ENCODE data around the gene WBP2.

The WBP2 gene

DNA sequence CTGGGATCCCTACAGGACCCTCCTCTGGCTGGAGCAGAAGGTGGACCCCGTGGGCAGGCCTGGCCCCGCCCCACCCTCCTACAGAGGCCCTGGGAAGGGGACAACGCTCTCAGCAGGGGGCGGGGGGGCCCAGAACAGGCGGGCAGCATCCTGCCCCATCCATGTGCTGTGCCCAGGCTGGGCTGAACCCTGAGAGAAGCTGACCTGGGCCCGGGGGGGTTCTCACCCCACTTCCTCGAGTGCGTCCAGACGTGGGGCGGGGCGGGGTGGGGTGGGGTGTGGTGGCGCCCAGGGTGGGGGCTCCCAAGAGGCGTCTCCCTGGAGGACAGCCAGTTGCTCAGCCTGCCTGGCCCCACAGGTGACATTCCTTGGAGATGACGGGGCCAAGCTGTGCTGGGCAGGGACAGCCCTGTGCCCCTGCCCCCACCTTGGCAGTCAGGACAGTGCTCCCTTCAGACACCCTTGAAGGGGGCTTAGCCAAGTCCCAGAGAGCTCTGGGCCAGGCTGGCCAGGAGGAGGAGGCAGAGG lies 10.5 kb downstream of the WBP2 start:
- no peak for DNase-seq (ENCODE audit: low read depth)

DNA sequence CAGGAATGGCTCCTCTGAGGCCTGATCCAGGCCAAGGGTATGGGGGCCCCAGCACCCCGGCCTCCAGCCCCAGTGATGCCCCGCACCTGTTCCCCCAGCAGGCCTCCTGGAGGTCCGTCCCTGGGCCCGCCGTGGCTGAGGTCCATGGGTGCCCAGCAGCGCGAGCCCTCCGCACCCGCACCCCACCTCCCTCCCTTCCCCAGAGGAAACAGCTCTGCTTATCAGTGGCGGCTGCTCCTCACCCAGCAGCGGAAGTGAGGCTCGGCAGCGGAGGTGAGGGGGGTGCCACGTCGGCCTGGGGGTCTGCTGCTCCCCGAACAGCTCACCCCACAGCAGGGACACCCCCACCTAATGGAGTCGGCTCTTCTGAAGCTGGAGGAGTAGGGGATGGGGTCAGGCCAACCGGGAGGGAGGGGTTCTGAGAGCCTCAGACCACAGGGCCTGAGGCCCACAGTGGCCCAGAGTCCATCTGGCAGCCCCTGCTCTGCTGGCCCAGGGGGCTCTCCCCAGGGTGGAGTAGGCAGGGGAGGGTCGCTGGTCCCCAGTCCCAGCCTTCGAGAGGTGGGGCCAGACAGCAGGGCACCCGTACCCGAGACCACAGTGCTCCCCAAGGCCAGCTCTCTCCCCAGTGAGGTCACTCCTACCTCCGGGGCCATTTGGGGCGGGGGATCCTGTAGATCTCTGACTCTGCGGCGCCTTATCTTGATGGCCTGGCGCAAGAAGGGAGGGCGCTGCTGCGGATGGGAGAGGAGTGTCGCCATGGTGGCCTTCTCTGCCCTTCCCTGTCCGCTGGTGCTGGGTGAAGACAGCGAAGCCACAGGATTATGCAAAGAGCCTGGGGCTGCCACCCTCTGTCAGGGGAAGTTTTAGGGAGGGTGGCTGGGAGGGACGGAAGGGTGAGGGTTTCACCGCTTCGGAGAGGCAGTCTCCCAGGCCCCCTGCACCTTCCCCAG lies 11.3 kb downstream of the WBP2 start, which contains the start of gene UNC13D:
UNC13D (minus strand) TSS at position 828 of the 953 bp plus-strand sequence; CDS start at position 761, 67 bp downstream.
- DNase-seq (ENCODE audit: low read depth): no peak

DNA sequence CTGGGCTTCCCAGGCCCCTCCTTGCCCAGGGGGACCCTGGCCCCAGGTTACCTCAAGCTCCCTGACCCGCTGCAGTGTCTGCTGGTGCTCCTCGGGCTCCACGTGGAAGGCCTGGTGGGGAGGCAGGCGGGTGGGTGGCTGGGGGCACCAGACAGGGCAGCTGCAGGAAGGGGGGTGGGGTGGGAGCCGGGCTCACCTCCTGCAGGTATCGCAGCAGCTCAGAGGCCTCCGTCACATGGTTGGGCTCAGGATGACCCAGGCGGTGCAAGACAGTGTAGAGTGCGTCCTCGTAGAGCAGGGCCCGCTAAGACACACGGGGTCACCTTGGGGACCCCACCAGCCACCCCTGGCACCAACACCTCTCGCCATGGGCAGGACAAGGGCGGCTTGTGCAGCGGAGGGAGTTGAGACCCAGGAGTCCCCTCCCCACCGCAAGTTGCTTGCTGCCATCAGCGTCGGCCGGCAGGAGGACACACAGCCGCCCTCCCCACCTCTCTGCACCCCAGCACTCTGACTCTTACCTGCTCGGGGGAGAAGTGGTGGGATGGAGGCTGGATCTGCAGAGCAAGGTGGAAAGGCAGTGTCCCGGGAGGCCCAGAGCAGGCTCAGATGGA lies 12.1 kb downstream of the WBP2 start:
- no peak for DNase-seq (ENCODE audit: low read depth)

DNA sequence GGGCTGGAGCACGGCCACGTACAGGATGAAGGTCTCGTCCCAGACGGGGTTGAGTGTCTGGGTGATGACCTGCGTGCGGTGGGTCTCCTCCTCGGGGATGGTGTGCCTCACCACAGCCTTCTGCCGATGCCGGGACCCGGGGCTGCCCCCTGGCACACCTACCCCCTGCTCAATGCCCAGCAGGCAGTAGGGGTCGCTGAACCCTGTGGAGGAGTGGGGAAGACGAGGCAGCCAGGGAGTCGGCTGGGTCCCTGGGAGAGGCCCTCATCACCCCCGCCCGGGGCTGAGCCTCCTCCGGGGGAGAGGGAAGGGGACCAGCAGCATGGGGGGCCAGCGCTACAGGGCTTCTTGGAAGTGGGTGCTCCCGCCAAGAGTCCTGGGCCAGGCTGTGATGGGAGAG lies 12.7 kb downstream of the WBP2 start:
- no peak for DNase-seq (ENCODE audit: low read depth)

DNA sequence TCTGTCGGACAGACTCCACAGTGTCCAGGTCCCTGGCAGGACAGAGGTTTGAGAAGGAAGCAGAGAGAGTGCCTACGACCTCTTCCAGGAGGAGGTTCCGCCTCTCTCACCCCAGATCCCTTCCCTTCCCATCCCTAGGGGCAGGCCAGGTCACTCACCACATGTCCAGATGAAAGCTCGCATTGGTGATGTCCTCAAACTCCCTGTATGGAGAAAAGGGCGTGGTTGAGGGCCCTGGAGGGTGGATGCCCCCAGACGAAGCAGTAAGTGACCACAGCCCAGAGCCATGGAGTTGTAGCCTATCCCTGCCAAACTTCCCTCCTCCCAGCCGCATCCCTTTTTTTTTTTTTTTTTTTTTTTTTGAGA lies 14.4 kb downstream of the WBP2 start:
- DNase-seq (ENCODE audit: low read depth): no peak

DNA sequence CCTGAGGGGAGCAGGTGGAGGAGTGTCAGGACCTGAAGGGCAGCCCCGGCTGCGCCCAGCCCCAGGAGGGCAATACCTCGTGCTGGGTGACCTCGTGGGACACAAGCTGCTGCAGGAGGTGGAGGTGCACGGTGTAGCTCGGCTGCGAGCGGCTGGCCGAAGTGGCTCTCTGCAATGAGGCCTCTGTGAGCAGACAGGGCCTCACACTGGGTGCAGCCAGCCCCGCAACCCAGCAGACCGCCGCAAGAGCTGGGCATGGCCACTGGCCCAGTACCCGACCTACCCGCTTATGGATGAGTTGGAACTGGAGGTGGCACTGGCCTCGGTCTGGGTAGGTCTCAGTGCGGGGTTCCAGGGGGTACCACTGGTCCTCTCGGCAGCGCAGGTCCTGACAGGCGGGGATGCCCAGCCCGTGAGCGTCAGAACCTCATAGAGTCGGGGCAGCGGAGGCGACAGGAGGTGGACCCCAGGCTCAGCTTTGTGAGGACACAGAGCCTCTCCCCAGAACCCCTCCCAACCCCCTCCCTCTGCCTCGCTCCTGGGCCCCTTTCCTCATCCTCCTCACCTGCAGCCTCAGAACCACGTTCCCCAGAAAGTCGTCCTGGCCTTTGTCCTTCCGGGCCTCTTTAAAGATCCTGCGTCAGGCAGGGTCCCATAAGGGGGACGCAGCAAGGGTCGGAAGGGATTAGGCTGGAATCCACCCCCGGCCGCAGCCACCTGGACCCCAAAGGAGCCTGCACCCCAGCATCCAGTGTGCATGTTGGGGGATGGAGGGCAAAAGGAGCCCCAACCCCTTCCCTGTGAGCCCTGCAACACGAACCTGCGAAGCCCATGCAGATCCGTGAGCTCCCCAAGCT lies 15.0 kb downstream of the WBP2 start:
- no peak for DNase-seq (ENCODE audit: low read depth)

DNA sequence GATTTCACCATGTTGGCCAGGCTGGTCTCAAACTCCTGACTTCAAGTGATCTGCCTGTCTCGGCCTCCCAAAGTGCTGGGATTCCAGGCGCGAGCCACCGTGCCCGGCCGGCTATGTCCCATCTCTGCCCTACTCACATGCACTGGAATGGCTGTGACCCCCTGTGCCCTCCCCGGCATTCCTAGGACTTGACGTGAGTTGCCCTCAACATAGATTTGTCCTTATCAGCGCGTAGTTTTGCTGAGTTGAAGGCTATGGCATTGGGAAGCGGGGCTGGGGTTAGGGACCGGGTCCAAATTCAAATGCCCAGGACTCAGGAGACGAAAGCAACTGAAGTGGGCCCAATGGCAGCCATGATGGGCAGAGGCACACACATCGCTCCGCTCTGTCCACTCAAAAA lies 16.7 kb downstream of the WBP2 start:
- no peak for DNase-seq (ENCODE audit: low read depth)

DNA sequence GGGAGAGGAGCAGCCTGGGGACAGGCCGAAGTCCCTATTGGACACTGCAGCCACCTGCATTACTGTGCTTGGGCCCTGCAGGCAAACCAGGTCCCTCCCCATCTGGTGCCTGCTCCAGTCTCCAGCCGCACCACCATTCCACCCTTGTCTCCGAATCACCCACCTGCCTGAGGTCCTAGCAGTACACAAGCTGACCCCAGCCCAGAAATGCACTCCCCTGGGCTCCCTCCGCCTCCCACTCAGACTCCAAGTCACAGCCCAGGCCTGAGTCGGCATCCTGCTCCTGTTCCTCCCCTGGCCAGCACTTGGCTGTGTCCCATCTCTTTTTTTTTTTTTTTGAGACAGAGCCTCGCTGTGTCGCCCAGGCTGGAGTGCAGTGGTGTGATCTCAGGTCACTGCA lies 17.2 kb downstream of the WBP2 start:
- no peak for DNase-seq (ENCODE audit: low read depth)

DNA sequence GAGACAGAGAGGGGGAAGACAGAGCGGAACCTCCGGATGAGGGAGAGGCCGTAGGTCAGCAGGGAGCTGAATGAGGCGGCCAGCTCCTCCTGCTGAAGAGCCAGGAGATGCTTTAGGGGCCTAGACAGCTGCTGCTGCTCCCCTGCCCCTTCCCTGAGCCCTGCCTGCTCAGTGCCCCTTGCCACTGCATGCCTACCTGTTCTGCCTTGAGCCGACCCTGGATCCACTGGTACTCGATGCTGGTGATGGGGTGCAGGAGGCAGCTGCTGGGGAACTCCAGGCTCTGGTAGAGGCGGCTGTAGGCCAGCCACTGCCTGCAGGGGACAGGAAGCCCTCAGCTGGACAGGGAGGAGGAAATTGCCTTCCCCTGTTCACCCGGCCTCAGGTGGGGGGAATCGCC lies 18.5 kb downstream of the WBP2 start:
- no peak for DNase-seq (ENCODE audit: low read depth)

DNA sequence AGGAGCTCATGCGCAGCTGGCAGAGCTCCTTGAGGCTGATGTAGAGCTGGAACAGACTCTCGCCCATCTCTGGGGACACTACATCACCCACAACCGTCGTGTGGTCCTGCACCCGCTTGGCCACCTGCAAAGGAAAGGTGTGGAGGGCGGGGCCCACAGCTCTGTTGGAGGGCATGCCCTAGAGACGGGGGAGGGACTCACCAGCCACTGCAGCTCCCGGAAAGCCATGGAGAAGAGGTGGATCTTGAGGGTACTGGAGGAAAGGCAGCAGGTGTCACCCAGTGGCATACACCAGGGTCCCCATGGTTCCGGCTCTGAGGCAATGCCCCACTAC lies 19.5 kb downstream of the WBP2 start:
- no peak for DNase-seq (ENCODE audit: low read depth)

DNA sequence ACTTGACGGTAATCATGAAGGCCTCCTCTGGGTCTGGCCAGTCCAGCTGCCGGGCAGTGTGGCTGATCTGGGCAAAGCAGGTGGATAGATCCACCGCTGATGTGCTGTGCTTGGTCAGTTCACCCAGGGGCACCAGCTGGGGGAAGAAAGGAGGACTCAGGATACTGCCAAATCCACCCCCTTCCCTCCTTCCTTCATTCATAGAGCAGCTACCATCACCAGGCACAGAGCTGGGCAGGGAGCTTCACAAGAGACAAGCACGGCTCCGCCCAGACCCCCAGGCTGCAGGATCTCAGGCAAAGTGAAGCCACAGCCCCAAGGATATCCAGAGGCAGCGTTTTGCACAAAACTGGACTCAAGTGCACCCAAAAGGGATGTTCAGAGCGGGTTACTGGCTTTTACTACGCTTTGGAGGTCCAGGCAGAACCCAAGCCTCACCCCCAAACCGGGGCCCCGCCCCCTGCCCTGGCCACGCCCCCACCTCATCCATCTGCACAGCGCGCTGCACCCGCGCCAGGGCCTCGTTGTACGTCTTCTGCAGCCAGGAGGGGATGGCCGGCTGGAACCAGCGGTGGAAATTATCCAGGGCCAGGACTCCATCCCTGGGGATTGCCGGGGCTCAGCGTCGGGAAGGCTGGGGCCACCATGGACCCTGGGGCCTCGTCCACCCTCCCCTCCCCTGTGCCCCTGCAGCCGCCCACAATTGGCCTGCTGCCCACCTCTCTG lies 20.0 kb downstream of the WBP2 start:
- DNase-seq (ENCODE audit: low read depth): no peak

DNA sequence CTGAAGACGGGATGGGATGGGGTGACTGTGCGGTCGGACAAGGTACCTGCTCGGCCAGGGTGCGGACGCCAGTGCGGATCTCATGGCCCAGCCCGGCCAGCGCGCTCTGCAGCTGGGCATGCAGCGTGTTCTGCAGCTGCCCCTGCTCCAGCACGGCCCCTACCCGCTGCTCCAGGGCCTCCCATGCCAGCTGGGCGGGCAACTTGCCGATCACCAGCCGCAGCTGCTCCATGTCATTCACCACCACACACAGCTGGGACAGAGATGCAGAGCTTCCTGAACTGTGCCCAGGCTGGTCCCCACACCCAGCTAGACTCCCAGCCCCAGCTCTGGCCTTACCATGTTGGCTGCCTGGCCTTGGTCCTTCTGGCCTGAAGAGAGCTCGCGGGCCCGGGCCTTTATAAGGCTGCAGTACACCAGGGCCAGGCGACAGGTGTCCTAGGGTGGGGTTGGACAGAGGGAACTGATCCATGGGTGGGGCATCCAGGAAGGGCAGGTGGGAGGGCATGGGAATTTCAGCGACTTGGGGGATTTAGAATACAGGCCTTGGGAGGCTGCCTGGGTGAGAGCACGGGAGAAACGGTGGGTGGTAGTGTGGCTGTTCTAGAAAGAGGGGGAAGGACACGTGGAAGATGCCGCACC lies 20.7 kb downstream of the WBP2 start:
- DNase-seq (ENCODE audit: low read depth): no peak

DNA sequence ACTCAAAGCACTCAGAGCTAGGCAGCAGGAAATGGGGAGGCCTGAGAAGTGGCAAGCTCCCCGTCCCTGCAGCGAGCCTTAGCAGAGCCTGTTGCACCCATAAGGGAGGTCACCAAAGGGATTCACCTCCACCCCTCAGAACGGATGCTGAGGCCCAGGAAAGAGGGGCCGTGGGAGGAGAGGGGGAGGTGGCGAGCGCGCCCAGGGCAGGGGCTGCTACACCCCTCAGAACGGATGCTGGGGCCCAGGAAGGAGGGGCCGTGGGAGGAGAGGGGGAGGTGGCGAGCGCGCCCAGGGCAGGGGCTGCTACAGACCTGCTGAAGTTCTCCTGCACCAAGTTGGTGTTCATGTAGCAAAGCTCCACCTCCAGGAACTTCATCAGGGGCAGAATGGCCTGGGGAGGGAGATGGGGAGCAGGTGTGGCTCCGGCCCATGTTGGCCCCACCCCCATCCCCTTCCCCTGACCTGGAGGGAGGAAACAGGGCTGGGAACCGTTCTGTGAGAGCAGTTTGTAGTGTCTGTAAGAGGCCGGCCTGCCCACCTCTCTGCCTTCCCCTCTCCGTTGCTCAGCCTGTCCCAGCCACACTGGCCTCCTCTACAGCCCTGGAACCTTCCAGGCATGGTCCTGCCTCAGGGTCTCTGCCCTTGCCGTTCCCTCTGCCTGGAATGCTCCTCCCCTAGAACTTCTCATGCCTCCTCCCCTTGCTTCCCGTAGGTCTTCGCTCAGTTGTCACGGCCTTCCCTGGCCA lies 22.3 kb downstream of the WBP2 start:
- no peak for DNase-seq (ENCODE audit: low read depth)

DNA sequence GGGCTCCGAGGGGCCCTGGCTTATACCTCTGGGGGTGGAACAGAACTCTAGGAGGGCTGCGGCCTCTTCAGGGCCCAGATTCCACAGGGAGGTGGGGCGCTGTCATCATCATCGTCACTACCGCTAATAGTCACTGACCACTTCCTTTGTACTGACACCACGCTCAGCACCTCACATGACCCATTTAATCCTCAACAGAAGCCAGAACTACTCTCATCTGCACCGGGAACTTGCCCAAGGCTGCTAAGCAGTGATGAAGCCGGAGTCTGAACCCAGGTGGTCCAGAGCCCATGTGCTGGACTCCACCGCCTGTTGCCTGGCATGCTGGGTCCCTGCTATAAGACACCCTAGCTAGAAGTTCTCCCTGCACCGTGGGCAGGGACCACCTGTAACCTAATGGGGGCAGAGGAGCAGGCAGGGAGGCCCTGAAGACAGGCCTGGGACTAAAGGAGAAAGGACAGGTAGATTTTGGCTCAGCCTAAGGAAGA lies 22.9 kb downstream of the WBP2 start:
- no peak for DNase-seq (ENCODE audit: low read depth)

DNA sequence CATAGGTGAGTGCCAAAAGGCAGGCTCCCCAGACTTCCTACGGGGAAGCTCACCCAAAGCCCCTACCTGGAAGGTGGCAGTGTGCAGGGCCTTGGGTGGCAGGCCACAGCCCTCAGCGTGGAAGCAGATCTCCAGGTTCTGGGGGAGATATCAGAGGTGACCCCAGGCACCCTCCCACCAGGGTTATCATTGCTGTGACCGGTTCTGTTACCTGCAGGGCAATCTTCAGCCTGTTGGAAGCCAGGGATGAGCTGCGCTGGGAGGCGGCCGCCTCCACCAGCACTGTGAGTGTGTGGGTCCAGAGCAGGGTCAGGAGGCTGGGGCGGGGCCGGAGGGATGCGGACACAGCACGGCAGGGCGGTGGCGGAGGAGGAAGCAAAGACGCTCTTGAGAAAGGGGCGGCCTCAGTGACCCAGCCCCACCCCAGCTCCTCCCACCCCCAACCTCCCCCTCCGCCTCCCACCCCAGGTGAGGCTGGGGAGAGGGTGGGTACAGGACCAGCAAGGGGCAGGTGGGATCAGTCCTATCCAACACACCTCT lies 24.0 kb downstream of the WBP2 start:
- DNase-seq (ENCODE audit: low read depth): no peak

DNA sequence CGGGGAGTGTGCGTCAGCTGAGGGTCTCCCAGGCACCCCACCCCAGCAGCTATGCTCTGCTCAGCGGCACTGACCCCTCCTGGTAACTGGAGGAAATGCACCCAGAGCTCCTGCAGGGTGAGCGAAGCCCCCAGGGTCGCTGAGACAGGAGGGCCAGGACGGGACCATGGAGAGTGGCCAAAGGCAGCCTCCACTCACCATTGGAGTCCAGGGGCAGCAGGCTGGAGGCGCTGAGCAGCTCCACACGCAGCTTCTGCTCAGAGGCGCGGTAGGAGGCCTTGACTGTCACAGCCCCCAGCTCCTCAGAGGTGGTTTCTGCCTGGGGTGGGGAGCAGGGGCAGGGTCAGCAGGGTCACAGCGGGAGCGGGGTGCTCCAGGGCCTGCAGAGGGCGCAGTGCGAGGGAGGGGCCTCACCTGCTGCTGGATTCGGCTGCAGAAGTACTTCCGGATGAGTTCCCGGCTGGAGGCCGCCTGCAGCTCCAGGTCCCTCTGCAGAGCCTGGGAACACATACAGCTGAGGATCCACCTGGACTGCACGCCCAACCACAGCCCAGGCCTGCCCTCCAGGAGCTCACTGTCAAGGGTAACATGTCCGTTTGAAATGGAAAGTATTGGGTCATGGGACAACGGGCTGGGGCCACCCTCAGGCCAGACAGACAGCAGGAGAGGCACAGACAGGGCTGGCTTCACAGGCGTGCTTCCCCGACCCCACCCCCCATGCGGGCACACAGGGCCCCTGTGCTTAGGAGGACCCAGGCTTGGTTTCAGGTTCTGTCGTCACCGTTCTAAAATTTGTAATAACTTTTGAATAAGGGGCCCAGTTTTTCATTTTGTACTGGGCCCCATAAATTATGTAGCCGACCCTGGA lies 24.7 kb downstream of the WBP2 start:
- no peak for DNase-seq (ENCODE audit: low read depth)

DNA sequence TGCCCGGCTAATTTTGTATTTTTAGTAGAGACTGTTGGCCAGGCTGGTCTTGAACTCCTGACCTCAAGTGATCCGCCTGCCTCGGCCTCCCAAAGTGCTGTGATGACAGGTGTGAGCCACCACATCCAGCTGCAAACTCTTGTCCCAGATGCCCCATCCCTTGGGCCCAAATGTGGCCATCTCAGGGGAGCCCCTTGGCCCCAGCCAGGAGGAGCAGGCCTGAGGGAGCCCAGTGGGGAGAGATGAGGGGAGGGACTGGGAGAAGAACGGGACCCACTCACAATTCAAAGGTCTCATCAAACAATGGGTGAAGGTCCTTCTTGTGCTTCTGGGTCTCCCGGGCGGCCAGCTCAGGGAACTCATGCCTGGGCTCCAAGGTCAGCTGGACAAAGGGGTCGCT lies 25.4 kb downstream of the WBP2 start:
- no peak for DNase-seq (ENCODE audit: low read depth)

DNA sequence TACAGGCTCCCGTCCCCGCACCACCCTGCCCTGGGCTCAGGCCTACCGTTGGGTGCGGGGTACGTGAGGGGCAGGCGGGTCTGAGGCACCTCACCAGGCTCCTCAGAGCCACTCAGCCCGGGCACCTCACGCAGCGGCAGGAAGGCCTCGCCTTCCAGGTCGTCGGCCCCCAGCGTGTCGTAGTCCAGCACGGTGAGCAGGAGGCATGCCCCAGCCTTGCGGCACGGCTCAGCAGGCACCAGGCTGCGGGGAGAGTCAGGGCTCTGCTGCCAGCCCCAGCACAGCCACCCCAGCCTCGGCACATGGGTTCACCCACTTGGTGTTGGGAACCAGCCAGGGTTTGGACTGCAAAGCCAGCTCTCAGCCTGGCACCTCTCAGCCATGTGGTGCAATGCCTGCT lies 26.4 kb downstream of the WBP2 start:
- no peak for DNase-seq (ENCODE audit: low read depth)

DNA sequence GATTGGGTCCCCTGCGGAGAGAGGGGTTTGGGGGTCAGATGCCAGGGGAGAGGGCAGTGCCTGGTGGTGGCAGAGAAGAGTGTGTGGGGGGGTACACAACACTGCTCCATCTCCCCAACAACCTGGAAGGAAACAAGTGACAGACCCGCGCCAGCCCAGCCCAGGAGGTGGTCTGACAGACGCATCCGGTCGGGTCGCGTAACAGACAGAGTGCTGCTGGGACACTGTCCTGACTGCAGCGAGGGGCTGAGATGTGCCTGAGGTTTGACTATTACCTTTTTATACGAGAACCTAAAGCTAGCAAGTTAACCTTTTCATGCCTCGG lies 27.1 kb downstream of the WBP2 start:
- no peak for DNase-seq (ENCODE audit: low read depth)
